GM12874 (cell line): ENCODE measurements around the gene SHKBP1.

Experiments
- TF ChIP-seq, protein P1 (sequence below): IDR thresholded peaks from 2 replicates; pipeline ENCODE4 v1.5.1; 2011; ENCODE audit warnings: low read depth, mild to moderate bottlenecking, control low read depth, low read length, moderate library complexity; ENCODE audit not compliant: insufficient read depth

The SHKBP1 gene, protein sequence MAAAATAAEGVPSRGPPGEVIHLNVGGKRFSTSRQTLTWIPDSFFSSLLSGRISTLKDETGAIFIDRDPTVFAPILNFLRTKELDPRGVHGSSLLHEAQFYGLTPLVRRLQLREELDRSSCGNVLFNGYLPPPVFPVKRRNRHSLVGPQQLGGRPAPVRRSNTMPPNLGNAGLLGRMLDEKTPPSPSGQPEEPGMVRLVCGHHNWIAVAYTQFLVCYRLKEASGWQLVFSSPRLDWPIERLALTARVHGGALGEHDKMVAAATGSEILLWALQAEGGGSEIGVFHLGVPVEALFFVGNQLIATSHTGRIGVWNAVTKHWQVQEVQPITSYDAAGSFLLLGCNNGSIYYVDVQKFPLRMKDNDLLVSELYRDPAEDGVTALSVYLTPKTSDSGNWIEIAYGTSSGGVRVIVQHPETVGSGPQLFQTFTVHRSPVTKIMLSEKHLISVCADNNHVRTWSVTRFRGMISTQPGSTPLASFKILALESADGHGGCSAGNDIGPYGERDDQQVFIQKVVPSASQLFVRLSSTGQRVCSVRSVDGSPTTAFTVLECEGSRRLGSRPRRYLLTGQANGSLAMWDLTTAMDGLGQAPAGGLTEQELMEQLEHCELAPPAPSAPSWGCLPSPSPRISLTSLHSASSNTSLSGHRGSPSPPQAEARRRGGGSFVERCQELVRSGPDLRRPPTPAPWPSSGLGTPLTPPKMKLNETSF

GRCh38 chr19:40576585-40577451 lies at the start of gene SHKBP1:
Gene SHKBP1 (plus strand): TSS chr19:40576873. CDS start chr19:40576900, 27 bp downstream.
- TF ChIP-seq, protein P1, sequence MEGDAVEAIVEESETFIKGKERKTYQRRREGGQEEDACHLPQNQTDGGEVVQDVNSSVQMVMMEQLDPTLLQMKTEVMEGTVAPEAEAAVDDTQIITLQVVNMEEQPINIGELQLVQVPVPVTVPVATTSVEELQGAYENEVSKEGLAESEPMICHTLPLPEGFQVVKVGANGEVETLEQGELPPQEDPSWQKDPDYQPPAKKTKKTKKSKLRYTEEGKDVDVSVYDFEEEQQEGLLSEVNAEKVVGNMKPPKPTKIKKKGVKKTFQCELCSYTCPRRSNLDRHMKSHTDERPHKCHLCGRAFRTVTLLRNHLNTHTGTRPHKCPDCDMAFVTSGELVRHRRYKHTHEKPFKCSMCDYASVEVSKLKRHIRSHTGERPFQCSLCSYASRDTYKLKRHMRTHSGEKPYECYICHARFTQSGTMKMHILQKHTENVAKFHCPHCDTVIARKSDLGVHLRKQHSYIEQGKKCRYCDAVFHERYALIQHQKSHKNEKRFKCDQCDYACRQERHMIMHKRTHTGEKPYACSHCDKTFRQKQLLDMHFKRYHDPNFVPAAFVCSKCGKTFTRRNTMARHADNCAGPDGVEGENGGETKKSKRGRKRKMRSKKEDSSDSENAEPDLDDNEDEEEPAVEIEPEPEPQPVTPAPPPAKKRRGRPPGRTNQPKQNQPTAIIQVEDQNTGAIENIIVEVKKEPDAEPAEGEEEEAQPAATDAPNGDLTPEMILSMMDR = no peak

DNA sequence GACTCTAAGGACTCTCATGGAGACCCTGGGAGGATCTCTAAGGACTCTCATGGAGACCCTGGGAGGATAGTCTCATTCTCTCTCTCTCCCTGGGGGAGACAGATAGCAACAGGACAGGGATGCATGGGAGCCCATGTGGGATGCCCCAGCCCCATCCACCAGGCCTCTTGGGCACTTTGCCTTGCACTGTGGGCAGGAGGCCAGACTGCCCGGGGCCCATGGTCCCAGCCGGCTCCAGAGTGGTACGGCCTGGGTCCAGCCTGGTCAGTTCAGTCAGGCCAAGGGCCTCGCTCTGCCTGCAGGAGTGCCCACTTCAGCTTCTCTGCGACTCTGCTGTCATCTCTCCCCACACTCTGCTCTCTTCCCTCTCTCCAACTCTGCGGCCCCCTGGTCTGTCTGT lies 48.6 kb upstream of the SHKBP1 start:
- TF ChIP-seq, protein P1 = no peak

DNA sequence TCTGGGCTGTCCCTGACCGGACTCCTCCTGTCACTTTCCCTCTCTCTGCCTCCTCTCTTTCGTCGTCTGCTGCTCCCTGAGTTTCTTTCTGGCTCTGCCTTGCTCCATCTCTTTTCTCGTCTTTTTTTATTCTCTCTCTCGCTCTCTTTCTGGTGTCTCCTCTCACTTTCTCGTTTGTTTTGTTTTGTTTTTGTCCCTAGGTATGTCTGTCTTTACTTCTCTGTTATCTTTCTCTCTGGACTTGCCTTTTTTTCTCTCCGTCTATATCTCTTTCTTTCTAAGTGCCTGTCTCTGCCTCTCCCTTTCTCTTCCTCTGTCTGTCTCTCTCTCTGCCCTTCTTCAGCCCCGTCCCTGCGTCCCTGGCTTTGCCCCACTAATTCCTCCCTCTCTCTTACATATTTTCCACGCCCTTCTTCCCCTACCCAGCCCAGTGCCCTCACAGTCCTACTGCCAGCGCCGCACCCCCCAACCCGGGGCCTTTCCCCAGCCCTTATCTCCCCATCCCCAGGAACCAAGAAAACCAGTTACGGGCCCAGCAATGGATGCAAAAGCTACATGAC lies 48.1 kb upstream of the SHKBP1 start:
- TF ChIP-seq, protein P1 = no peak

DNA sequence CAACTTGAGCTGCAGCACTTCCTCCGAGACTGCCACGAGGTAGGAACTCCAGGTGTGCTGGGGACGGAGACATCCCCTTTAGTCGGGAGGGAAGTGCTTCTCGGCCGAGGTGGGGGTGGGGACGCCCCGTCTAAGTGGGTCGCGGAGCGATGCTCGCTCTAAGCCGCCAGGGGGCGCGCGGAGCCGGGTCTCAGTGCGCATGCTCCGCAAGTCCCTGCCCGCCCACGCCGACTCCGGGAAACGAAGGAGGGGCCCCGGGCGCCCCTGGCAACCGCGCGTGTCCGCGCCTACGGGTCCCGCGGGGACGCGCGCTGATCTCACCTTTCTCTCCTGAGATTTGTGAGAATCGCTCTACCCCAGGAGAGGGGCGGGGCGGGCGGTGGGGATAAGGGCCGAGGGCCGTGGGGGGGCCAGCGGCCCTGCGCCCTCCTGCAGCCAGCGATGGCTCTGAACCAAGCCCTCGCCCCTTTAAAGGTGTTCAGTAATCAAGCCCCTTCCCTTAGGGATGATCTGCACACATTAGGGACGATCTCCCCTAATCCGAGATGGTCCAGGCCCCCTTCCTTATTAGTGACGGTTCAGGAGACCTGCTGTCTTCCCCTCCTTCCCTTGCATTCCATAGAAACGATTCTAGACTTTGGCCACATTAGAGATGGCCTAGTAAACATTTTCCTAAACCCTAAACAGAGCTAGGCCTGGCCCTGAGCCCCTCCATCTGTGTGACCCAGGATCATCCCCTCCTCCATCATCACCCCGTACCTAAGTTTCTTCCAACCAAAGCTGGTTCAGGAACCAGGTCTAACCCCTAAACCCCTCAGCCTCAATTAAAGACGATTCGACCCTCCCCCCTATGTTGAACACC lies 47.3 kb upstream of the SHKBP1 start:
- TF ChIP-seq, protein P1 = peak; percentile 98

DNA sequence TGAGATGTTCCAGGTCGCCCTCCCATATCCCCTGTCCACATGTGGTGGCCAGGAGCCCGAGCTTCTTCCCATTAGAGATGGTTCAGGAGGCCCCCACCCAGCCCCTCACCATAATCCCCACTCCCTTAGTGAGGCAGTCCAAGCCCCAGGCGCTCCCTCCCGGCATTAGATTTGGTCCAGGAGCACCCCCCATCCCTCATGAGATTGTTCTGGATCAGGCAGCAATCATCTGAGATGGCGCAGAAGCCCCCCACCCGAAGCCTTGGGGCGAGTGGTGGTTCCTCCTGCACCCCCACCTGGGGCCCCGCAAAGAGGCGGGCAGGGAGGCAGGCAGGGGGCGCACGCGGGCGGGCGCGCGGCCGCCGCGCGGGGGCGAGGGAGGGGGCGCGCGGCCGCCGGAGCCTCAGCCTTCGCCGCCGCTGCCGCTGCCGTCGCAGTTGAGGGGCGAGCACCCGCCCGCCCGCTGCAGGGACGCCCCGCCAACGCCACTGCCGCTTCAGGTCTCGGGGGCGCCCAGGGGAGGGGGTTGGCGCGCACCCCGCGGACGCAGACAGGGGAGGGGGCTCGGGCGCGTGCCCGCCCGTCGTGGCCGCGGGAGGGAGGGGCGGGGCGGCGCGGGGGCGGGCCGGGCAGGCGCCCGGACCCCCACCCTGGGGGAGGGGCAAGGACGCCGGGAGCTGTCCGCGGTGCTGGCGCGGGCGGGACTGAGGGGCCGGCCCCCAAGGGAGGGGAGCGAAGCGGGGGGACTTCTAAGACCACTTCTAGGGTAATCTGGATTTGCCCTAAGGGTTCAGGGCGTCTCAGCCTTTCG lies 46.4 kb upstream of the SHKBP1 start:
- TF ChIP-seq, protein P1 = peak; percentile 22; the same call in 1 of the 2 replicates

DNA sequence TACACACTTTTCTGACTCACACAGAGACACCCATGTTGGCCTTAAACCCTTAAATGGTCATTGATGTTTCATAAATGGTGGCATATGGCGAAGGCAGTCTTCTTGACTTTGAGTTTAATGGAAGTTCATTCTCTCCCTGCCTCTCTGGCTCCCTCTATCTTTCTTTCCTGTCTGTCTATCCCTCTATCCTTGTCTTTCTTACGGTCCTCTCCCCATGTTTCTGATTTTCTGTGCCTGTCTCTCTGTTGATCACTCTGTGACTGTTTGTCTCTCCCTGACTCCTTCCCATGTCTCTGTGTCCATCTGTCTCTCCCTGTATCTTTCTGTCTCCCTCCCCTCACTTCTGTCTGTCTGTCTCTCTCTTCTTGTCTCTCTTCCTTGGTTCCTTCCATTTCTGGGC lies 43.2 kb upstream of the SHKBP1 start:
- TF ChIP-seq, protein P1 = no peak
